Stimulated activated CD8-positive, alpha-beta memory T cell treated with anti-CD3 and anti-CD28 coated beads, Interleukin-12 subunit alpha, Interleukin-12 subunit beta, amount 100 ng/mL, for 4 hours (primary cell): Measurements from ENCODE around the gene ACAP1.
"Not testable (repeated sequence)": the region's sequence is repeated elsewhere in the genome, so short reads cannot be mapped to it uniquely, and the experiment has no call there.

Experiments
- DNase-seq: peaks from one replicate; pipeline ENCODE4 v3.0.0-alpha.2; 2020; ENCODE audit warnings: low read depth

Gene ACAP1

DNA sequence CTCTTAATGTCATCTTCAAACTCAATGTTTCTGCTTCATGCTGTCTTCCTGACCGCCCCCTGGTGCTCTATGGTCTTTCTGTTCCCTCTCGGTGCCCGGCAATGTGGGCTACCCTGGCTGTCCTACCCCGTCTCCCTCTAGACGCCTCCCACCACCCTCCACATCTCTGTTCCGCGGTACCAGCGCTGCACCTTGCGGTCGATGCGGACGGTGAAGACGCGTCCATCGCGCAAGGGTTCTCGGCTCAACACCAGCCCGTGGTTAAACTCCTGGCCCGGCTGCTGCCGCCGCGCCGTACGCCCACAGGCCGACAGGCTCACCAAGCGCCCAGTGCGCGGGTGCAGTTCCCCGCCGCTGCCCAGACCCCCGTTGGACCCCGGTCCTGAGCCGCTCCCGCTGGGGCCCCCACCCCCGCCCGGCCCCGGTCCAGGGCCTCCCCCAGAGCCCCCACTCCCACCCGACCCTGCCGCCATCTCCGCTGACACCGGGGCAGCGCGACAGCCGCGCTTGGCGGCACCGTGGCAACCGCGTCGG, 7.4 kb upstream of the ACAP1 start, which contains the start of gene NEURL4:
TSS of gene NEURL4 (minus strand) at position 496 of the 534 bp plus-strand sequence. CDS start at position 473, 23 bp downstream.
- DNase-seq: no peak

DNA sequence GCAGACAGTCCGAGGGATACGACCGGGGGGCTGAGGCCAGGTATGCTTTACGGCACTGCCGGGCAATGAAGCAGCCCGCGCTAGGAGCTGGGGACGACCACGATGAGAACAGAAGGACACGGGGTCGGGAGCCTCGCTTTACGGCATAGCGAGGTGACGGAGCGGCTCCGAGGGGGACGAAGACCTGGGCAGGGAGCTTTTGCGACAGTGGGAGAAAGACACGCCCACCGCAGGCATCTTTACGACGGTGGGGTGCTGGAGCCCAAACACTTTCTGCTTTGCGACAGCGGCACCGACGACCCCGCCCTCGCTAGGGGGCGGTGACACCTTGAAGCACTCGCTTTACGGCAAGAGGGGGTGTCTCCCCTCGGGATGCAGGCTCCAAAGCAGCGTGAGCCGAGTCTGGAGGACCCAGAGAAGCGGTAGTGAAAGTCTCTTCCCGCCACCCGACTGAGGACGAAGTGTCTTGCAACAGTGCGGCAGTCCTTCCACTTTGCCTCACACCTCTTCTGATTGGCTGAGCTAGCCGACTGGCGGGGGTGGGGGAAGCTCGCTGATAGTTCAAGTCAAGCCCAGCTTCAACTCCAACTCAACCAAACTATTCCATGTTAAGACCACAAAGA, 6.8 kb upstream of the ACAP1 start:
- peak; percentile 92 for DNase-seq

DNA sequence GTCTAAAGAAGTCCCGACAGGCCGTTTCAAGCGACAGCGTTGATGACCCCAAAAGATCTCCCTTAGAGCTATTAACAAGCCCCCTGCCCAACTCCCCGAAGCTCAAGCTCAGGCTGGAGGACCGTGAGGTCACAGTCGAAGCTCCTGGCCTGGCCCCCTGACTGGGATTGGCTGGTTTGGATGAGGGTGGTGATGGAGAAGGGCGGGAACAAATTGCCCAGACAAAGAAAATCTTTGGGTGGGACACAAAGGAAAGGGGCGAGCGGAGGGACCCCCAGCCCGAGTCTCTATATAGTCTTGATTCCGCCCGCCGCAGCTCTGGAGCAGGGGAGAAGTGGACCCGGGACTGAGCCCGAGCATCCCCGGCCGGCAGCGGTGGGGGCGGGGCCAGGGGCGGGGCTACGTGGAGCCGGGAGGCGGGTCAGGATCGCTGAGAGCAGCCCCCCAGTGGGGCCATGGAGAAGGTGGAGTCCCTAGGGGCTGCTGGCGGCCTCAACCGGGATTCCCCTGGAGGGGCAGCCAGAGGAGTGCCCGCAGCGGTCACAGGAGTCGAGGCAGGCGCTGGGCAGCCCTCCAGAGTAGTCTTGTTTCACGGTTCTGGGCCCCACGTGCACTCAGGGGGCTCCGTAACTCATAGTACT, 6.2 kb upstream of the ACAP1 start:
- peak; percentile 67 for DNase-seq

DNA sequence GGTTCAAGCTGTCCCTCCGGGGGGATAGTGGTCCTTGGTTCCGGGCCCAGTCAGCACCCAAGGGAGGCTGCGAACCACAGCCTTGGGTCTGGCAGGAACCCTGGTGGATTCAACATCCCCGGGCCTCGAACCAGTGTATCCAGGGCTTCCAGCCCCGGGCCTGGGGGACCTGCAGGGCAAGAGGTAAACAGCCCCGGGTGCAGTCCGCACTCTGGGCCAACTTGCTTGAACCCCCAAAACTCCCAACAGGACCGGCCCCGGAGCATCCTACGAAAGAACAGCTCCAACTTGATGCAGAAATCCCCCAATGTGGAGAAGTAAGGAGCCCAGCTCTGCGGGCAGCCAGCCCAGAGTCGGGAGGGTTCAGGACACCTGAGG, 5.7 kb upstream of the ACAP1 start:
- DNase-seq: no peak

DNA sequence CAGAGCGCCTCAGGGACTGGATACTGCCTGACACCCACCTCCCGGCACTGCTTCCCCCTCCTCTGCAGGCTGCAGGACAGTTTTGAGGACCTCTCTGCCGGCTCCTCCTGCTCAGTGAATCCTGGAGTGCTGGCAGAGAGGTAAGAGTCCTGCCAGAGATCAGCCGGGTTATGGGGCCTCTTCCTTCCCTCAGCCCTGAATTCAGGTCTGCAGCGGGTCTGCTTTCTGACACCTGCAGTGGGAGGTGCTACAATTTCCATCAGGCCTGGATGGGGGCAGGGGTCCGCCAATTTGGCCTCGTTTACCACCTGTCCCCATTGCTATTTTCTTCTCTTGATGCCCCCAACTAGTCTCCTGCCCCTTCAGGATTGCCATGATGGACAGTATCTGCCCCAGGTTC, 4.2 kb upstream of the ACAP1 start:
- no peak for DNase-seq

GRCh38 chr17:7332600-7333069, 3.7 kb upstream of the ACAP1 start:
- not testable (repeated sequence) for DNase-seq

GRCh38 chr17:7334938-7335538, 1.3 kb upstream of the ACAP1 start:
- no peak for DNase-seq

DNA sequence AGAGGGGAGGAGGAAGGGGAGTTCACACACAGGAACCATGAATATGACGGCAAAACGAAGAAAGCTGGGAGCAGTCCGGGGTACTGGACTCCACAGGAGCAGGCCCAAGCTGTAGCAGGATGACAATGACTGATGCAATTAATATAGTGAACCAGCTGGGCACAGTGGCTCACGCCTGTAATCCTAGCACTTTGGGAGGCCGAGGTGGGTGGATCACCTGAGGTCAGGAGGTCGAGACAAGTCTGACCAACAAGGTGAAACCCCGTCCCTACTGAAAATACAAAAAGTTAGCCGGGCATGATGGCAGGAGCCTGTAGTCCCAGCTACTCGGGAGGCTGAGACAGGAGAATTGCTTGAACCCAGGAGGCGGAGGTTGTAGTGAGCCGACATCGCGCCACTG, 564 bp upstream of the ACAP1 start:
- DNase-seq: not testable (repeated sequence)

GRCh38 chr17:7337600-7337999, 1.3 kb downstream of the ACAP1 start:
- DNase-seq: not testable (repeated sequence)

DNA sequence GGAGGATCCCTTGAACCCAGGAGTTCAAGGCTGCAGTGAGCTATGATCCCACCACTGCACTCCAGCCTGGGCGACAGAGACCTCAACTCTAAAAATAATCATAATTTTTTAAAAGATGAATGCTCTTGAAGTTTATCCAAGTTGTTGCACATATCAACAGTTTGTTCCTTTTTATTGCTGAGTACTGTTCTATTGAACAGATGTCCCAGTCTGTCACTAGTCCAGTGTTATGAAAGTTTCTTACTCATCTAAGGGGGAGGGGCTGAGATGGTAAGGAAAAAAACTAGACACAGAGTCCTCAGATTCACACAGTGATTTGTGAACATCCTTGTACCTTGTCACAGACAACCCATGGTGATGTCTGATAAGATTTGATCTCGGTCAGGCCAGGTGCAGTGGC, 3.9 kb downstream of the ACAP1 start:
- DNase-seq: no peak

- no peak for DNase-seq
Measured at GRCh38 chr17:7341842-7342241, 5.5 kb downstream of the ACAP1 start.

- no peak for DNase-seq
Measured at GRCh38 chr17:7343250-7343649, 6.9 kb downstream of the ACAP1 start.

DNA sequence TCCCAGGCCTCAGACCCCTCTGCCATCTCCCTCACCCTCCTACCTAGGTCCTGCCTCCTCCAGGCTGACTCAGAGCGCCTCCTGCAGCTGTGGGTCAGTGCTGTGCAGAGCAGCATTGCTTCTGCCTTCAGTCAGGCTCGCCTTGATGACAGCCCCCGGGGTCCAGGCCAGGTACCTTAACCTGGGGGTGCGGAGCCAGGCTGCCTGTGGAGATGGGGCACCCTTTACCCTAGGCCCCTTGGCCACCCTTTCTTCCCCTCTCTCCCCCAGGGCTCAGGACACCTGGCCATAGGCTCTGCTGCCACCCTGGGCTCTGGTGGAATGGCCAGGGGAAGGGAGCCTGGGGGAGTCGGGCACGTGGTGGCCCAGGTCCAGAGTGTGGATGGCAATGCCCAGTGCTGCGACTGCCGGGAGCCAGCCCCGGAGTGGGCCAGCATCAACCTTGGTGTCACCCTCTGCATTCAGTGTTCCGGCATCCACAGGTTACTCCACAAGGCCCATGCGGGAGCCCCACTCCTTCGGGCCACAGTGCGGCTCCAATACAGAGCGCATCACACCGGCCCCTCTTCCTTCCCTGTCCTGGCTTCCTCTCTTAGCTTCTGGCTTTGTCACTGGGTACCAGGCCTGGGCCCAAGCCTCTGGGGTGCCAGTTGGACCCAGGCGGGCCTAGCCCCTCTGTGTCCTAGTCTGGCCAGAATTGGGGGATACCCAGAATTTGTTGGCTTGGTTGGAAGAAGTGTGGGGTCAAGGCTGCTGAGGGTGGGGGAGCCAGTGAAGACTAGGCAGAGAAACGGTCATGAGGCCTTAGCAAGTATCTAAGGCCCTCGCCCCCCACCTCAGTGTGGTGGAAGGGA, 10.7 kb downstream of the ACAP1 start:
- no peak for DNase-seq

DNA sequence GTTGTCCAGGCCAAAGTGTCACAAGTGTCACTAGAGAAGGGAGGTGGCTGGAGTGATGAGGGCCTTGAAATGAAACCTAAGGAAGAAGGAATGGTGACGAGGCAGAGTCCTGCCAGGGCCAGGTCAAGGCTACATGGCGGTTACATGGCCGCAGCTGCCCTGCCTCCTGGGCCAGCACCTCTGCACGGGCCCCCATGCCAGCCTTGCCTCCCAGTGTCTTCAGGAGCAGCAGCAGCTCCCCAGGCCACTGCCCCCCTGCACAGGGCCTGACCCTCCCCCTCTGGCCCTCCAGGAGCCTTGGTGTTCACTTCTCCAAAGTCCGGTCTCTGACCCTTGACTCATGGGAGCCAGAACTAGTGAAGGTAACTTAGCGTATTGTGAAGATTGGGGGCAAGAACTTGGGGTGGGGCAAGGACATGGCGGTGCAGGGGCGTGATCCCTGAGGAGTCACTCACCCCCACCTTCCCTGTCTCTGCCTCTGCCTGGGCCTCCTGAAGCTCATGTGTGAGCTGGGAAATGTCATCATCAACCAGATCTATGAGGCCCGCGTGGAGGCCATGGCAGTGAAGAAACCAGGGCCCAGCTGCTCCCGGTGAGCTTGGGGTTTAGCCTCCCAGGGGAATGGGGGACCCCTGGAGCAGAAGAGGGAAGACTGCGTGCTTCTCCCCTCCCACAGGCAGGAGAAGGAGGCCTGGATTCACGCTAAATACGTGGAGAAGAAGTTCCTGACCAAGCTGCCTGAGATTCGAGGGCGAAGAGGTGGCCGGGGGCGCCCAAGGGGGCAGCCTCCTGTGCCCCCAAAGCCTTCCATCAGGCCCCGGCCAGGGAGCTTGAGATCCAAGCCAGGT, 11.5 kb downstream of the ACAP1 start:
- no peak for DNase-seq

DNA sequence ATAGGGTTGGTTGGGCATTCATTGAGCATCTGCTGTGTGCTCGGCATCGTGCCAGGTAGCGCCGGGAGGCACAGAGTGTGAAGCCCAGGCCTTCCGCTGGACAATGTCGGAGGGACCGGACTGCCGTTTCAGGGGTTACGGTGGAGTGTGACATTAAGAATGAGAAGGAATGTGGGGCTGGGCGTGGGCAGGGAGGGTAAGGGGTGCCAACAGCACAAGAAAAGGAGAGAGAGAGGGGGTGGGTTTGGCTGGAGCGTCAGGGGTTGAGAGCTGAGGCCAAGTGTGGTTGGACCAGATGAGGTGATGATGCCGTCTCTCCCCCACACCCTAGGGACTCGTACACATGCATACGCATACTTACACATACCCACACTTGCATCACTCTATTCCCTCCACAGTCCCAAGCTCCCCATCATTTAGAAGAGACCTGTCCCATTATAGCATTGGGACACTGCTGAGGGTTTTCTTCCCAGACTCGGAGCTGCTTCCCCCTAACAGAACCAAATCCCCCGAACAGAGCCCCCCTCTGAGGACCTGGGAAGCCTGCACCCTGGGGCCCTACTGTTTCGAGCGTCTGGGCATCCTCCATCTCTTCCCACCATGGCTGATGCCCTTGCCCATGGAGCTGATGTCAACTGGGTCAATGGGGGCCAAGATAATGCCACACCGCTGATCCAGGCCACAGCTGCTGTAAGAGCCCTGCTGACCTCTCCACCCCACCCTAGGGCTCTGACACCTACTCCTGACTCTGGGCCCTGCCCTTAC, 12.3 kb downstream of the ACAP1 start:
- no peak for DNase-seq

GRCh38 chr17:7351665-7352502, 15.6 kb downstream of the ACAP1 start, which contains the start of gene KCTD11:
KCTD11 (plus strand) TSS chr17:7352162.
- DNase-seq: peak; percentile 71

- DNase-seq: no peak
Measured at GRCh38 chr17:7352503-7352889, 16.2 kb downstream of the ACAP1 start.

DNA sequence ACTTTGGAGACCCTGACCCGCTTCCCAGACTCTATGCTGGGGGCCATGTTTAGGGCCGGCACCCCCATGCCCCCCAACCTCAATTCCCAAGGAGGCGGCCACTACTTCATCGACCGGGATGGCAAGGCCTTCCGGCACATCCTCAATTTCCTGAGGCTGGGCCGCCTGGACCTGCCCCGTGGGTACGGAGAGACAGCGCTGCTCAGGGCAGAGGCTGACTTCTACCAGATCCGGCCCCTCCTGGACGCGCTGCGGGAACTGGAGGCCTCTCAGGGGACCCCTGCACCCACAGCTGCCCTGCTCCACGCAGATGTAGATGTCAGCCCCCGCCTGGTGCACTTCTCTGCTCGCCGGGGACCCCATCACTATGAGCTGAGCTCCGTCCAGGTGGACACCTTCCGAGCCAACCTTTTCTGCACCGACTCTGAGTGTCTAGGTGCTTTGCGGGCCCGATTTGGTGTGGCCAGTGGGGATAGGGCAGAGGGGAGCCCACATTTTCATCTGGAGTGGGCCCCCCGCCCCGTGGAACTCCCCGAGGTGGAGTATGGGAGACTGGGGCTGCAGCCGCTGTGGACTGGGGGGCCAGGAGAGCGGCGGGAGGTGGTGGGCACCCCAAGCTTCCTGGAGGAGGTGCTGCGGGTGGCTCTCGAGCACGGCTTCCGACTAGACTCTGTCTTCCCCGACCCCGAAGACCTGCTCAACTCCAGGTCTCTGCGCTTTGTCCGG, 16.7 kb downstream of the ACAP1 start:
- no peak for DNase-seq
